Upper lobe of left lung (tissue), 6 donors: ENCODE measurements around the gene WDTC1. TPM values are rescaled to one million over a fixed set of nuclear protein-coding genes. Genes with fewer than 3 reads are reported as not detected.

Source experiments
- ATAC-seq, 2 donors: fragments of 200-7000 bp; cut with Tn5 transposase; one replicate each; pipeline ENCODE4 v1.9.1; 2022; ENCODE audit warnings: mild to moderate bottlenecking in 2 of 2, moderate library complexity in 2 of 2; ENCODE audit not compliant: low FRiP score in 2 of 2
- DNase-seq, 2 donors: peaks; one replicate each; pipeline ENCODE4 v3.0.0-alpha.2; 2019 to 2020
- H3K27ac ChIP-seq, 4 donors: fragments of 200-600 bp; sonication (generic); one replicate each; pipeline ENCODE4 v1.5.1; 2016 to 2019
- H3K27me3 ChIP-seq, 4 donors: fragments of 200-600 bp; sonication (generic); one replicate each; pipeline ENCODE4 v1.5.1; 2017 to 2019
- H3K36me3 ChIP-seq, 4 donors: fragments of 200-600 bp; sonication (generic); one replicate each; pipeline ENCODE4 v1.5.1; 2016 to 2019
- H3K4me1 ChIP-seq, 4 donors: fragments of 200-600 bp; sonication (generic); one replicate each; pipeline ENCODE4 v1.5.1; 2018 to 2019
- H3K4me3 ChIP-seq, 4 donors: fragments of 200-600 bp; sonication (generic); one replicate each; pipeline ENCODE4 v1.5.1; 2017 to 2019; ENCODE audit warnings: mild to moderate bottlenecking in 2 of 4, moderate library complexity in 1 of 4
- H3K9me3 ChIP-seq, 4 donors: fragments of 200-600 bp; sonication (generic); one replicate each; pipeline ENCODE4 v1.5.1; 2018 to 2019
- EP300 ChIP-seq, 4 donors: sonication (generic); formaldehyde crosslinking; IDR thresholded peaks; one replicate each; pipeline ENCODE4 v1.5.1; 2017; ENCODE audit warnings: antibody characterized with exemption in 4 of 4, control low read depth in 2 of 4
- POLR2A ChIP-seq, 4 donors: fragments of 450-650 bp; IDR thresholded peaks; one replicate each; pipeline ENCODE4 v1.5.1; 2016 to 2017; ENCODE audit warnings: antibody characterized with exemption in 4 of 4, mild to moderate bottlenecking in 2 of 4
- POLR2AphosphoS5 ChIP-seq, 2 donors: sonication (generic); formaldehyde crosslinking; IDR thresholded peaks; one replicate each; pipeline ENCODE4 v1.5.1; 2017; ENCODE audit warnings: antibody characterized with exemption in 2 of 2
- WGBS, 2 donors: methylation state at CpG; one replicate each; pipeline ENCODE4 v1.1.5; 2017 to 2018; 5-methylcytosine and 5-hydroxymethylcytosine counted together
- small RNA-seq, 4 donors: library from RNA; depleted of rRNA; stranded (forward); fragments of <200 nt; gene quantifications; one replicate each; pipeline ENCODE3, GENCODE V24; 2016
- total RNA-seq, 6 donors: library from RNA; depleted of rRNA in 4 of 6; stranded (reverse); fragments of >200 nt in 4 of 6; gene quantifications; one replicate each; pipeline versions ENCODE4 v1.1.0 to v1.2.1, GENCODE V29; 2016 to 2021
- TF ChIP-seq, protein P1 (sequence below), 6 experiments: fragments of 450-650 bp in 4 of 6; fragments of 200-600 bp in 2 of 6; sonication (generic) in 2 of 6; IDR thresholded peaks; one replicate each; pipeline ENCODE4 v1.5.1; 2016 to 2019; ENCODE audit warnings: antibody characterized with exemption in 6 of 6
- donor health status: DM: no; HTN: no; CAD: no; lungs with moderate emphysema.
- donor health status: DM: no; HTN: yes; CAD: no; lungs with severe emphysema.

The WDTC1 gene
- total RNA-seq, 6 donors from 2014 or later: 43.5 to 75.0 (median 51.8) TPM

DNA sequence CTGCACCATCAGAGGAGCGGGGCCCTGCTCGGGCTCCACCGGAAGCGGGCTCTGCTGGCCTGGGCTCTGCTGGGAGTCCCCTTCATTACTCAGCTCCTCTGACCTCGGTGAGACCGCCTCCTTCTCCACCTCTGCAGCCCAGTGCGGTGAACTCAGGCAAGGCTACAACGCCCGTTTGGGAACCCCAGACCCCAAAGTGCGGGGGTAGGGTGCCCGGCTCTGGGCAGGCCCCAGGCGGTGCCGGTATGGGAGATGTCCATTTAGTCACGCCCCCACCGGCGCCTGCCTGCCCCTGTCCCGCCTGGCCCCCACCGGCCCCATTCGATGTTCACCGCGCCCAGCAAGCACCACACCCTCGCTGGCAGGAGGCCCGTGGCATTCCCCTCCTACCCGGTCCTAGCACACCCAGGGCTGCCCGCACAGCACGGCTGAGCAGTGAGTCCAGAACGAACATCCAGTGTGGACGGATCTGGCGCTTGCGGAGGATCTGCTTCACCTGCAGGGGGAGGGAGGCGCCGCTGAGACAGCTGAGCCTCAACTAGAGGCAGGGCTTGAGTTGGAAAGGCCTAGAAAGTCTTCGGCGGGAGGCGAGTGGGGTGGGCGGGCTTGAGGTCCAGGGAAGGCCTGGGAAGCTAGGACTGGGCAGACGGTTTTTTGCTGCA is 122.3 kb downstream of the WDTC1 start:
- ATAC-seq (no peak), DNase-seq (peak in 1 of 2 donors; percentile 85)
- H3K27ac ChIP-seq: peak overlapping the region; percentile 10 to 45 (median 40)
- 83 to 91% methylated on average over 13 to 28 of the region's 37 CpGs for WGBS, 2 donors
- H3K36me3 ChIP-seq: peaks cover 30 to 89% (median 87%) of the 10 kb centered on the region in 4 donors
- H3K4me3 ChIP-seq: peak overlapping the region in 1 of 4 donors; percentile 34
- H3K4me1 ChIP-seq: peaks cover 5 to 22% (median 19%) of the 10 kb centered on the region in 4 donors
- no peak for TF ChIP-seq POLR2A (IDR thresholded peaks at IDR 0.05)
- TF ChIP-seq EP300 (IDR thresholded peaks at IDR 0.05): no peak
- TF ChIP-seq, protein P1, sequence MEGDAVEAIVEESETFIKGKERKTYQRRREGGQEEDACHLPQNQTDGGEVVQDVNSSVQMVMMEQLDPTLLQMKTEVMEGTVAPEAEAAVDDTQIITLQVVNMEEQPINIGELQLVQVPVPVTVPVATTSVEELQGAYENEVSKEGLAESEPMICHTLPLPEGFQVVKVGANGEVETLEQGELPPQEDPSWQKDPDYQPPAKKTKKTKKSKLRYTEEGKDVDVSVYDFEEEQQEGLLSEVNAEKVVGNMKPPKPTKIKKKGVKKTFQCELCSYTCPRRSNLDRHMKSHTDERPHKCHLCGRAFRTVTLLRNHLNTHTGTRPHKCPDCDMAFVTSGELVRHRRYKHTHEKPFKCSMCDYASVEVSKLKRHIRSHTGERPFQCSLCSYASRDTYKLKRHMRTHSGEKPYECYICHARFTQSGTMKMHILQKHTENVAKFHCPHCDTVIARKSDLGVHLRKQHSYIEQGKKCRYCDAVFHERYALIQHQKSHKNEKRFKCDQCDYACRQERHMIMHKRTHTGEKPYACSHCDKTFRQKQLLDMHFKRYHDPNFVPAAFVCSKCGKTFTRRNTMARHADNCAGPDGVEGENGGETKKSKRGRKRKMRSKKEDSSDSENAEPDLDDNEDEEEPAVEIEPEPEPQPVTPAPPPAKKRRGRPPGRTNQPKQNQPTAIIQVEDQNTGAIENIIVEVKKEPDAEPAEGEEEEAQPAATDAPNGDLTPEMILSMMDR (IDR thresholded peaks at IDR 0.05): no peak
- no peak for TF ChIP-seq POLR2AphosphoS5 (IDR thresholded peaks at IDR 0.05)
- H3K9me3 ChIP-seq: no peaks in the 10 kb centered on the region
- H3K27me3 ChIP-seq: no peaks in the 10 kb centered on the region

GRCh38 chr1:27357281-27358037 is 123.0 kb downstream of the WDTC1 start:
- ATAC-seq (peak; percentile 78 to 86), DNase-seq (peak; percentile 83 to 90)
- 47 to 54% methylated on average over 16 to 37 of the region's 40 CpGs for WGBS, 2 donors
- Histone ChIP-seq H3K9me3 (no peaks in the 10 kb centered on the region), H3K27me3 (no peaks in the 10 kb centered on the region), H3K4me3 (peak overlapping the region in 3 of 4 donors; percentile 13 to 34 (median 31)), H3K4me1 (peaks cover 5 to 22% (median 19%) of the 10 kb centered on the region in 4 donors), H3K36me3 (peaks cover 31 to 96% (median 93%) of the 10 kb centered on the region in 4 donors), H3K27ac (peak overlapping the region; percentile 10 to 45 (median 40))
- TF ChIP-seq POLR2A (IDR thresholded peaks at IDR 0.05) (no peak), EP300 (IDR thresholded peaks at IDR 0.05) (no peak), POLR2AphosphoS5 (IDR thresholded peaks at IDR 0.05) (peak in 1 of 2 donors; percentile 45)
- TF ChIP-seq, protein P1 (IDR thresholded peaks at IDR 0.05): peak; percentile 96 to 98 (median 97)

Small RNA genes lying within 50 kb of the gene (small RNA-seq; reads per million reads assigned to genes)
- gene RF00019 (0 reads per million in 4 donors), gene RNU6-48P (0 reads per million in 4 donors), gene SNRPEP7 (0 reads per million in 4 donors)

Other genes with a start within 250 kb of the WDTC1 start
- gene TRNP1, start 240.9 kb upstream of the WDTC1 start, total RNA-seq: 10 to 100 TPM in 5 of 6 donors, 1 to 10 TPM in 1; 9.1 to 38.0 (median 26.0) TPM
- gene TENT5B, start 221.8 kb upstream of the WDTC1 start, total RNA-seq: 100 to 1,000 TPM in 1 of 6 donors, 10 to 100 TPM in 5; 10.5 to 124 (median 43.1) TPM
- 10 to 100 TPM; 18.1 to 51.4 (median 31.5) TPM for gene SLC9A1, start 79.5 kb upstream of the WDTC1 start, total RNA-seq
- gene TMEM222, start 87.5 kb downstream of the WDTC1 start, total RNA-seq: 10 to 100 TPM; 11.5 to 43.9 (median 30.1) TPM
- 10 to 100 TPM; 28.7 to 74.4 (median 44.1) TPM for gene SYTL1, start 107.4 kb downstream of the WDTC1 start, total RNA-seq
- 100 to 1,000 TPM in 4 of 6 donors, 10 to 100 TPM in 2; 36.6 to 302 (median 118) TPM for gene MAP3K6, start 132.3 kb downstream of the WDTC1 start, total RNA-seq
- gene FCN3, start 140.2 kb downstream of the WDTC1 start, total RNA-seq: 1,000 to 10,000 TPM in 1 of 6 donors, 100 to 1,000 TPM in 5; 145 to 1,319 (median 555) TPM
- 10 to 100 TPM in 1 of 6 donors, 1 to 10 TPM in 5; 2.3 to 12.3 (median 5.5) TPM for gene CD164L2, start 148.7 kb downstream of the WDTC1 start, total RNA-seq
- 1 to 10 TPM in 2 of 6 donors, under 1 TPM in 3, not detected in 1; 0.39 to 1.6 (median 0.76) TPM for gene GPR3, start 158.0 kb downstream of the WDTC1 start, total RNA-seq